CD4-positive, alpha-beta T cell treated with Interleukin-21 for 1 hour (primary cell): Measurements from ENCODE around the gene RLF.
"Not testable (repeated sequence)": the region's sequence is repeated elsewhere in the genome, so short reads cannot be mapped to it uniquely, and the experiment has no call there.

Experiments
- DNase-seq: peaks from one replicate; pipeline ENCODE4 v3.0.0-alpha.2; 2020

RLF gene

GRCh38 chr1:40167317-40167716, 6.1 kb downstream of the RLF start:
- DNase-seq, result no peak

GRCh38 chr1:40171036-40171435, 9.8 kb downstream of the RLF start:
- DNase-seq, result no peak

GRCh38 chr1:40174788-40175187, 13.6 kb downstream of the RLF start:
- DNase-seq, result no peak

- not testable (repeated sequence) for DNase-seq
These were observed 15.8 kb downstream of the RLF start for GRCh38 chr1:40176989-40177388.

GRCh38 chr1:40178200-40178599, 17.0 kb downstream of the RLF start:
- no peak for DNase-seq

GRCh38 chr1:40179496-40180089, 18.4 kb downstream of the RLF start:
- DNase-seq, result no peak

- peak; percentile 28 for DNase-seq
These were observed 22.0 kb downstream of the RLF start for GRCh38 chr1:40183055-40183710.

GRCh38 chr1:40184193-40184592, 23.0 kb downstream of the RLF start:
- no peak for DNase-seq

- peak; percentile 40 for DNase-seq
These were observed 25.0 kb downstream of the RLF start for GRCh38 chr1:40185951-40186864.

GRCh38 chr1:40187399-40187798, 26.2 kb downstream of the RLF start:
- no peak for DNase-seq

- DNase-seq, result not testable (repeated sequence)
These were observed 33.5 kb downstream of the RLF start for GRCh38 chr1:40194639-40195038.

- no peak for DNase-seq
These were observed 36.5 kb downstream of the RLF start for GRCh38 chr1:40197656-40198055.

GRCh38 chr1:40199126-40199525, 37.9 kb downstream of the RLF start:
- DNase-seq, result no peak

GRCh38 chr1:40204856-40205255, 43.7 kb downstream of the RLF start:
- DNase-seq, result no peak

GRCh38 chr1:40210511-40211204, 49.5 kb downstream of the RLF start:
- no peak for DNase-seq

GRCh38 chr1:40218333-40218732, 57.1 kb downstream of the RLF start:
- DNase-seq, result no peak

GRCh38 chr1:40221471-40221905, 60.3 kb downstream of the RLF start:
- not testable (repeated sequence) for DNase-seq

- no peak for DNase-seq
These were observed 61.0 kb downstream of the RLF start for GRCh38 chr1:40221977-40222772.

GRCh38 chr1:40224040-40224439, 62.9 kb downstream of the RLF start:
- DNase-seq, result no peak

- DNase-seq, result no peak
These were observed 65.0 kb downstream of the RLF start for GRCh38 chr1:40226192-40226591.

- DNase-seq, result peak; percentile 48
These were observed 71.3 kb downstream of the RLF start for GRCh38 chr1:40232444-40232843.

GRCh38 chr1:40239626-40240025, 78.4 kb downstream of the RLF start:
- DNase-seq, result no peak
